ENCODE results near the gene ZNF92. TPM values are rescaled to one million over a fixed set of nuclear protein-coding genes. Genes with fewer than 3 reads are reported as not detected.

ZNF92 gene
- total RNA-seq, 6 donors from 2014 or later, result 0.78 to 16.0 (median 5.4) TPM

GRCh38 chr7:65354263-65354662, 19.4 kb upstream of the ZNF92 start:
- WGBS, 2 donors, result 95 to 96% methylated on average over 4 of the region's 4 CpGs
- Histone ChIP-seq H3K4me1 (no peaks in the 10 kb centered on the region), H3K4me3 (no peak overlapping the region), H3K27me3 (no peaks in the 10 kb centered on the region), H3K36me3 (no peaks in the 10 kb centered on the region), H3K27ac (no peak overlapping the region), H3K9me3 (no peaks in the 10 kb centered on the region)
- no peak for DNase-seq
- ATAC-seq (ENCODE audit: low FRiP score in 2 of 2), result no peak
- TF ChIP-seq EP300 (IDR thresholded peaks at IDR 0.05) (no peak), POLR2AphosphoS5 (IDR thresholded peaks at IDR 0.05) (no peak), CTCF (IDR thresholded peaks at IDR 0.05) (no peak), POLR2A (IDR thresholded peaks at IDR 0.05) (no peak)

GRCh38 chr7:65369843-65370242, 3.8 kb upstream of the ZNF92 start:
- ATAC-seq (ENCODE audit: low FRiP score in 2 of 2) (no peak), DNase-seq (no peak)
- no peak for TF ChIP-seq POLR2A (IDR thresholded peaks at IDR 0.05)
- TF ChIP-seq EP300 (IDR thresholded peaks at IDR 0.05), result no peak
- TF ChIP-seq POLR2AphosphoS5 (IDR thresholded peaks at IDR 0.05), result no peak
- TF ChIP-seq CTCF (IDR thresholded peaks at IDR 0.05), result no peak
- Histone ChIP-seq H3K27me3 (no peaks in the 10 kb centered on the region), H3K4me1 (peaks cover 4 to 9% (median 7%) of the 10 kb centered on the region in 4 donors), H3K36me3 (no peaks in the 10 kb centered on the region), H3K4me3 (no peak overlapping the region), H3K27ac (no peak overlapping the region), H3K9me3 (no peaks in the 10 kb centered on the region)
- WGBS, 2 donors, result 92 to 96% methylated on average over 3 of the region's 3 CpGs

GRCh38 chr7:65371468-65371867, 2.2 kb upstream of the ZNF92 start:
- Histone ChIP-seq H3K4me1 (peaks cover 8 to 26% (median 17%) of the 10 kb centered on the region in 4 donors), H3K27ac (no peak overlapping the region), H3K9me3 (no peaks in the 10 kb centered on the region), H3K4me3 (no peak overlapping the region), H3K27me3 (no peaks in the 10 kb centered on the region), H3K36me3 (no peaks in the 10 kb centered on the region)
- ATAC-seq (ENCODE audit: low FRiP score in 2 of 2), result no peak
- no peak for TF ChIP-seq EP300 (IDR thresholded peaks at IDR 0.05)
- TF ChIP-seq POLR2AphosphoS5 (IDR thresholded peaks at IDR 0.05), result peak in 1 of 2 donors; percentile 13
- DNase-seq, result no peak
- WGBS, 2 donors, result 72 to 92% methylated on average over 5 of the region's 5 CpGs

- WGBS, 2 donors, result 66 to 77% methylated on average over 3 of the region's 3 CpGs
- Histone ChIP-seq H3K27ac (no peak overlapping the region), H3K4me1 (peaks cover 8 to 27% (median 15%) of the 10 kb centered on the region in 4 donors), H3K4me3 (no peak overlapping the region), H3K36me3 (peaks cover 0 to 3% (median 0%) of the 10 kb centered on the region in 4 donors), H3K9me3 (no peaks in the 10 kb centered on the region), H3K27me3 (no peaks in the 10 kb centered on the region)
- TF ChIP-seq EP300 (IDR thresholded peaks at IDR 0.05), result no peak
- no peak for TF ChIP-seq CTCF (IDR thresholded peaks at IDR 0.05)
- TF ChIP-seq POLR2AphosphoS5 (IDR thresholded peaks at IDR 0.05), result no peak
- TF ChIP-seq POLR2A (IDR thresholded peaks at IDR 0.05), result no peak
- no peak for ATAC-seq (ENCODE audit: low FRiP score in 2 of 2)
- no peak for DNase-seq
Observed at GRCh38 chr7:65379318-65379717, 5.7 kb downstream of the ZNF92 start.

- peaks cover 0 to 3% (median 0%) of the 10 kb centered on the region in 4 donors for H3K36me3 ChIP-seq
- no peak overlapping the region for H3K27ac ChIP-seq
- ATAC-seq (ENCODE audit: low FRiP score in 2 of 2) (no peak), DNase-seq (no peak)
- no peaks in the 10 kb centered on the region for H3K27me3 ChIP-seq
- no peak overlapping the region for H3K4me3 ChIP-seq
- H3K9me3 ChIP-seq, result no peaks in the 10 kb centered on the region
- WGBS, 2 donors, result 91 to 94% methylated on average over 3 of the region's 3 CpGs
- peaks cover 0 to 5% (median 0%) of the 10 kb centered on the region in 4 donors for H3K4me1 ChIP-seq
- TF ChIP-seq EP300 (IDR thresholded peaks at IDR 0.05), result no peak
- TF ChIP-seq POLR2AphosphoS5 (IDR thresholded peaks at IDR 0.05), result no peak
- no peak for TF ChIP-seq POLR2A (IDR thresholded peaks at IDR 0.05)
- TF ChIP-seq CTCF (IDR thresholded peaks at IDR 0.05), result no peak
Observed at GRCh38 chr7:65381742-65382141, 8.1 kb downstream of the ZNF92 start.

Measured in upper lobe of left lung (tissue), 6 donors.